ENCODE measurements around the gene BCLAF3. TPM values are rescaled to one million over a fixed set of nuclear protein-coding genes. Genes with fewer than 3 reads are reported as not detected.

Gene BCLAF3
- total and polyA plus RNA-seq, 4 donors: 0.76 to 3.2 (median 1.4) TPM

DNA sequence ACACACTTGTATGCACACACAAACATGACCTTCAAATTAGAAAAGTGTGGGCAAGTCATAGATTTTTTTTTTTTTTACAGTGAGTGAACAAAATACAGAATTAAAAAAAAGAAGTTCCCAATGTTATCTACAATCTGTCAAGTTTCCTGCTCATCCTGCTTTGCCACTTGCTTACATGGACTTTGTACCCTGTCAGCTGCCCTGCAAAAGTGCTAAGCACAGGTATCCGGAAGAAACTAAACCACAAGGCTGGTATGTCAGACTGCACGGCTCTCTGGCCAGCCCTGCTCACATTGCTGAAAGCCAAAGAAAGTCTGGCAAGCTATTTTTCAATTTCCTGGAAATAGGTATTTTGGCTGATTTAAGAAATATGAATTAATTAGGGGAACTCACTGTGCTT lies 38.9 kb upstream of the BCLAF3 start (continued):
- TF ChIP-seq, protein P1, sequence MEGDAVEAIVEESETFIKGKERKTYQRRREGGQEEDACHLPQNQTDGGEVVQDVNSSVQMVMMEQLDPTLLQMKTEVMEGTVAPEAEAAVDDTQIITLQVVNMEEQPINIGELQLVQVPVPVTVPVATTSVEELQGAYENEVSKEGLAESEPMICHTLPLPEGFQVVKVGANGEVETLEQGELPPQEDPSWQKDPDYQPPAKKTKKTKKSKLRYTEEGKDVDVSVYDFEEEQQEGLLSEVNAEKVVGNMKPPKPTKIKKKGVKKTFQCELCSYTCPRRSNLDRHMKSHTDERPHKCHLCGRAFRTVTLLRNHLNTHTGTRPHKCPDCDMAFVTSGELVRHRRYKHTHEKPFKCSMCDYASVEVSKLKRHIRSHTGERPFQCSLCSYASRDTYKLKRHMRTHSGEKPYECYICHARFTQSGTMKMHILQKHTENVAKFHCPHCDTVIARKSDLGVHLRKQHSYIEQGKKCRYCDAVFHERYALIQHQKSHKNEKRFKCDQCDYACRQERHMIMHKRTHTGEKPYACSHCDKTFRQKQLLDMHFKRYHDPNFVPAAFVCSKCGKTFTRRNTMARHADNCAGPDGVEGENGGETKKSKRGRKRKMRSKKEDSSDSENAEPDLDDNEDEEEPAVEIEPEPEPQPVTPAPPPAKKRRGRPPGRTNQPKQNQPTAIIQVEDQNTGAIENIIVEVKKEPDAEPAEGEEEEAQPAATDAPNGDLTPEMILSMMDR (IDR thresholded peaks at IDR 0.05; ENCODE audit: low read depth, low read length, missing input control): no peak

DNA sequence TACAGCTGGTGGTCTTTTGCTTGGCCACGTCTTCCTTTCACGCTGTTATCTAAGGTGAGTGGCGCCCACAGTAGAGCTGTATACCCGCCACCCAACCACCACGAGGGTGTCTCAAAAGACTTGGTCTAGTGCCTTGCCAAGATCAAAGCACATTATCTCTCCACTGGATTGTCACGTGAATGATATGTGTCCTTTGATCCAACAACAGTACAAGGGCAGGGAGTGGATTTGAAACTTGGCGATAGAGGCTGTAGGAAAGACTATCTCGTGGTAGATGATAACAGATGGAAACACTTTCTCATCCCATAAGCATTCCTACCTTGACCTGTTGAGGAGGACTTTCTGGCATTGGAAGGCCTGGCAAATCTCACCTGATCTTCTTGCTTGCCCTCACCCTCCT lies 37.7 kb upstream of the BCLAF3 start:
- 88% methylated on average over 8 of the region's 8 CpGs for WGBS
- H3K36me3 ChIP-seq (ENCODE audit: control insufficient read depth in 4 of 4, insufficient read depth in 3 of 4, low read depth in 1 of 4, low read length in 3 of 4): no peaks in the 10 kb centered on the region
- no peaks in the 10 kb centered on the region for H3K27me3 ChIP-seq (ENCODE audit: control insufficient read depth in 4 of 4, insufficient read depth in 4 of 4, low read length in 3 of 4)
- H3K4me3 ChIP-seq (ENCODE audit: low read depth in 1 of 3, low read length in 3 of 3): no peak overlapping the region
- DNase-seq (ENCODE audit: low spot score): no peak
- no peaks in the 10 kb centered on the region for H3K9me3 ChIP-seq (ENCODE audit: control insufficient read depth in 4 of 4, low read length in 3 of 4)
- peaks cover 0 to 3% (median 0%) of the 10 kb centered on the region in 4 donors for H3K4me1 ChIP-seq (ENCODE audit: control insufficient read depth in 4 of 4, insufficient read depth in 4 of 4, low read length in 3 of 4)
- no peak overlapping the region for H3K9ac ChIP-seq (ENCODE audit: low read depth in 1 of 2, low read length in 2 of 2)
- no peak overlapping the region for H3K27ac ChIP-seq (ENCODE audit: low read depth in 1 of 2, low read length in 2 of 2)
- TF ChIP-seq EGR1 (IDR thresholded peaks at IDR 0.05; ENCODE audit: low read depth in 2 of 2) (no peak), GABPA (IDR thresholded peaks at IDR 0.05 in 1 of 2, conservative IDR thresholded peaks at IDR 0.05 in 1 of 2) (no peak), TAF1 (conservative IDR thresholded peaks at IDR 0.05) (no peak), SP1 (IDR thresholded peaks at IDR 0.05) (no peak), YY1 (IDR thresholded peaks at IDR 0.05) (no peak), RAD21 (IDR thresholded peaks at IDR 0.05) (no peak), FOXA2 (IDR thresholded peaks at IDR 0.05) (no peak)
- TF ChIP-seq, protein P2, sequence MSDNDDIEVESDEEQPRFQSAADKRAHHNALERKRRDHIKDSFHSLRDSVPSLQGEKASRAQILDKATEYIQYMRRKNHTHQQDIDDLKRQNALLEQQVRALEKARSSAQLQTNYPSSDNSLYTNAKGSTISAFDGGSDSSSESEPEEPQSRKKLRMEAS (IDR thresholded peaks at IDR 0.05): no peak
- TF ChIP-seq, protein P3, sequence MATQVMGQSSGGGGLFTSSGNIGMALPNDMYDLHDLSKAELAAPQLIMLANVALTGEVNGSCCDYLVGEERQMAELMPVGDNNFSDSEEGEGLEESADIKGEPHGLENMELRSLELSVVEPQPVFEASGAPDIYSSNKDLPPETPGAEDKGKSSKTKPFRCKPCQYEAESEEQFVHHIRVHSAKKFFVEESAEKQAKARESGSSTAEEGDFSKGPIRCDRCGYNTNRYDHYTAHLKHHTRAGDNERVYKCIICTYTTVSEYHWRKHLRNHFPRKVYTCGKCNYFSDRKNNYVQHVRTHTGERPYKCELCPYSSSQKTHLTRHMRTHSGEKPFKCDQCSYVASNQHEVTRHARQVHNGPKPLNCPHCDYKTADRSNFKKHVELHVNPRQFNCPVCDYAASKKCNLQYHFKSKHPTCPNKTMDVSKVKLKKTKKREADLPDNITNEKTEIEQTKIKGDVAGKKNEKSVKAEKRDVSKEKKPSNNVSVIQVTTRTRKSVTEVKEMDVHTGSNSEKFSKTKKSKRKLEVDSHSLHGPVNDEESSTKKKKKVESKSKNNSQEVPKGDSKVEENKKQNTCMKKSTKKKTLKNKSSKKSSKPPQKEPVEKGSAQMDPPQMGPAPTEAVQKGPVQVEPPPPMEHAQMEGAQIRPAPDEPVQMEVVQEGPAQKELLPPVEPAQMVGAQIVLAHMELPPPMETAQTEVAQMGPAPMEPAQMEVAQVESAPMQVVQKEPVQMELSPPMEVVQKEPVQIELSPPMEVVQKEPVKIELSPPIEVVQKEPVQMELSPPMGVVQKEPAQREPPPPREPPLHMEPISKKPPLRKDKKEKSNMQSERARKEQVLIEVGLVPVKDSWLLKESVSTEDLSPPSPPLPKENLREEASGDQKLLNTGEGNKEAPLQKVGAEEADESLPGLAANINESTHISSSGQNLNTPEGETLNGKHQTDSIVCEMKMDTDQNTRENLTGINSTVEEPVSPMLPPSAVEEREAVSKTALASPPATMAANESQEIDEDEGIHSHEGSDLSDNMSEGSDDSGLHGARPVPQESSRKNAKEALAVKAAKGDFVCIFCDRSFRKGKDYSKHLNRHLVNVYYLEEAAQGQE (IDR thresholded peaks at IDR 0.05): no peak
- TF ChIP-seq, protein P1 (IDR thresholded peaks at IDR 0.05; ENCODE audit: low read depth, low read length, missing input control): no peak
- TF ChIP-seq, protein P4, sequence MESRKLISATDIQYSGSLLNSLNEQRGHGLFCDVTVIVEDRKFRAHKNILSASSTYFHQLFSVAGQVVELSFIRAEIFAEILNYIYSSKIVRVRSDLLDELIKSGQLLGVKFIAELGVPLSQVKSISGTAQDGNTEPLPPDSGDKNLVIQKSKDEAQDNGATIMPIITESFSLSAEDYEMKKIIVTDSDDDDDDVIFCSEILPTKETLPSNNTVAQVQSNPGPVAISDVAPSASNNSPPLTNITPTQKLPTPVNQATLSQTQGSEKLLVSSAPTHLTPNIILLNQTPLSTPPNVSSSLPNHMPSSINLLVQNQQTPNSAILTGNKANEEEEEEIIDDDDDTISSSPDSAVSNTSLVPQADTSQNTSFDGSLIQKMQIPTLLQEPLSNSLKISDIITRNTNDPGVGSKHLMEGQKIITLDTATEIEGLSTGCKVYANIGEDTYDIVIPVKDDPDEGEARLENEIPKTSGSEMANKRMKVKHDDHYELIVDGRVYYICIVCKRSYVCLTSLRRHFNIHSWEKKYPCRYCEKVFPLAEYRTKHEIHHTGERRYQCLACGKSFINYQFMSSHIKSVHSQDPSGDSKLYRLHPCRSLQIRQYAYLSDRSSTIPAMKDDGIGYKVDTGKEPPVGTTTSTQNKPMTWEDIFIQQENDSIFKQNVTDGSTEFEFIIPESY (IDR thresholded peaks at IDR 0.05): no peak
- TF ChIP-seq, protein P5, sequence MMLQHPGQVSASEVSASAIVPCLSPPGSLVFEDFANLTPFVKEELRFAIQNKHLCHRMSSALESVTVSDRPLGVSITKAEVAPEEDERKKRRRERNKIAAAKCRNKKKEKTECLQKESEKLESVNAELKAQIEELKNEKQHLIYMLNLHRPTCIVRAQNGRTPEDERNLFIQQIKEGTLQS (IDR thresholded peaks at IDR 0.05): no peak

All from liver (tissue), 9 donors.